Measurements from ENCODE around the gene MLLT6.
A peak's percentile ranks its signal among the peaks of the same experiment; 100 is the strongest.

Gene MLLT6

GRCh38 chr17:38704606-38705522, at the start of gene MLLT6:
Gene MLLT6, plus strand, starts transcription at chr17:38705273. Its CDS starts 360 bp downstream, at chr17:38705633.
- H3K4me3 ChIP-seq (ENCODE audit: low read depth, low read length) = peak within 1 kb of the TSS; percentile 50

- no peak overlapping the region for H3K4me3 ChIP-seq (ENCODE audit: low read depth, low read length)
These were observed 47.9 kb upstream of the MLLT6 start for GRCh38 chr17:38656959-38657823.

GRCh38 chr17:38657824-38658740, 47.0 kb upstream of the MLLT6 start:
- H3K4me3 ChIP-seq (ENCODE audit: low read depth, low read length) = no peak overlapping the region

- no peak overlapping the region for H3K4me3 ChIP-seq (ENCODE audit: low read depth, low read length)
These were observed 46.2 kb upstream of the MLLT6 start for GRCh38 chr17:38658741-38659345.

DNA sequence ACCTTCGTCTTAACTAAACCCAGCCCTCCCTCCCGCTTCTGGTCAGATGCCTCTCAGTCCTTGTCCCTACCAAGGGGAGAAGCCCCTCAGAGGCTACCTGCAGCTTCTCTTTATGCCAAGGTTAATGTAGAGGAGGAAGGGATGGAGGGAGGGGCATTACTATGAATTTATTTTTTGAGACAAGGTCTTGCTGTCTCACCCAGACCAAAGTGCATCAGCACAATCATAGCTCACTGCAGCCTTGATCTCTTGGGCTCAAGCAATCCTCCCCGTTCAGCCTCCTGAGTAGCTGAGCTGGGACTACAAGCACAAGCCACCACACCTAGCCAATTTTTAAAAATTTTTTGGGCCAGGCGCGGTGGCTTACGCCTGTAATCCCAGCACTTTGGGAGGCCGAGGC, 45.7 kb upstream of the MLLT6 start:
- no peak overlapping the region for H3K4me3 ChIP-seq (ENCODE audit: low read depth, low read length)

GRCh38 chr17:38660097-38661025, 44.7 kb upstream of the MLLT6 start:
- H3K4me3 ChIP-seq (ENCODE audit: low read depth, low read length) = no peak overlapping the region

- no peak overlapping the region for H3K4me3 ChIP-seq (ENCODE audit: low read depth, low read length)
These were observed 41.8 kb upstream of the MLLT6 start for GRCh38 chr17:38663125-38663751.

DNA sequence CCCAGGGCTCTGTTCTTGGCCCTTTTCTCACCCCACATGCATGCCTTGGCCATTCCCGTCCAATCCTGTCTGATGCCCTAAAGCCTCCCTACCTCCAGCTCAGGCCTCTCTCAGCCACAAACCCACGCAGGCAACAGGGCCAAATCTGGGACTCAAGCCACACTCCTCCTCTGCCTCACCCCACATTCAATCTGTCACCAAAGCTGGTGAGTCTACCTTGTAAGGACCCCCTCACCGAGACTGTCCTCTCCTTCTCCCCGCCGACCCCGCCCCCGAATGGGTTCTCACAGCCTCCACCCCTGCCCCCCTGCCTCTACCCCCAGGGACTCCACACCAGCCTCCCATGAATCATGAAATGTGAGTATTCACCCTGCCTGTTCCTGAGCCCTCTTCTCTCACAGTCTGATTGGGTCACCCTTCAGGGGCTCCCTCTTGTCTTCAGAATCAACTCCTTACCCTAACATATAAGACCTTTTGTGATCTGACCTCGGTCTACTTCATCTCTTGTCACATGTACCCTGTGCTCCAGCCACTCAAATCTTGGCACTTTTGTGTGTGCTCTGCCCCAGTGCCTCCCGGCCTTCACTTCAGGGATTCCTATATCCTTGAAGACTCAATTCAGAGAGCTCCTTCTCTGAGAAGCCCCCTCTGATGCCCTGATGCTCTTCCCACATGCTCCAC, 41.0 kb upstream of the MLLT6 start:
- H3K4me3 ChIP-seq (ENCODE audit: low read depth, low read length) = no peak overlapping the region

- no peak overlapping the region for H3K4me3 ChIP-seq (ENCODE audit: low read depth, low read length)
These were observed 37.8 kb upstream of the MLLT6 start for GRCh38 chr17:38667099-38667786.

DNA sequence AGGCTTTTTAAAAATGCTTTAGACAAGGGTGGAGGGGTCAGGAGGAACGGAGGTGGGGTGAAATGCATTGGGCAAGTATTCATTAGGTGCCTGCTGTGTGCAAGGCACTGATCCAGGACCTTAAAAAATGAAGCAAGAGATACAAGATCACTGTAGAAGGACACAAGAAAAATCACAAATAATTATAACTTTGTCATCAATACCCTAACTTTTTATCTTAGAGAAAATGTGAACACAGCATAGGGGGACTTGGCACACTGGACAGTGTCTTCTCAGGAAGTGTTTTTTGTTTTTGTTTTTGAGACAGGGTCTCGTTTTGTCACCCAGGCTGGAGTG, 37.3 kb upstream of the MLLT6 start:
- H3K4me3 ChIP-seq (ENCODE audit: low read depth, low read length) = no peak overlapping the region

- H3K4me3 ChIP-seq (ENCODE audit: low read depth, low read length) = no peak overlapping the region
These were observed 35.6 kb upstream of the MLLT6 start for GRCh38 chr17:38669520-38669919.

DNA sequence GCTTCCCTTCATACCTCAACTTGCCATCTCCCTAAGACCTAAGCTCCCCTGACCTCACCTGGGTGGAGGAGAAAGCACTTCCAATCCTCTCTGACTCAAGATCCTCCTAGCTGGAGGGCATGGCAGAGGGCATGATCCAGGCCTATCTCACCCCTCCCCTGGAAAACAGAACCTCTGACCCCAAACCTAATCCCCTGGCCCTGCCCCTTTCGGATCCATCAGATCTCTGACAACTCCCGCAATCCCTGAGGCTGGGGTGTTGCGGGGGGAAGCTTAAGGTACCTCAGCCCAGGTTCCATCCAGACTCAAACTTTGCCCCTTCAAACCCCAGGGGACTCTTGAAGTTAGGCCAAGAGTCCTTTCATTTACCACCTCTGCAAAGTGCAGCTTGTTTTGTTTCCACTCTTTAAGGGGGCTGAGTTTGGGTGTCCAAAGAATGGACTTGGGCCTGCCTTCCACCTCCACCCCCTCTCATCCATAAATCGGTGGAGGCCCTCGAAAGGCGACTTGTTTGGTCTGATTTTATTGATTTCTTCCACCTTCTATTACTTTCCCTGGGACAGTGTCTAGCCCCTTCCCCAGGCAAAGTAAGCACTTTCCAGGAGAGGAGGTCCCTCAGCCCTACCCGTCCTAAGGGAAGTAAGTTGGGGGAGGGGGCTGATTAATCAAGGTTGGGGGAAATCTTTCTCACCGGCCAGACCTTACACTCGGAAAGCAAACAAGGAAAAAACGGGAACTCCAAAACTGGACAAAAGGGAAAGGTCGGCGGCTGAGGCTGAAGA, 32.9 kb upstream of the MLLT6 start:
- H3K4me3 ChIP-seq (ENCODE audit: low read depth, low read length) = peak overlapping the region; percentile 33

GRCh38 chr17:38672788-38673706, 32.0 kb upstream of the MLLT6 start:
- peak overlapping the region; percentile 33 for H3K4me3 ChIP-seq (ENCODE audit: low read depth, low read length)

DNA sequence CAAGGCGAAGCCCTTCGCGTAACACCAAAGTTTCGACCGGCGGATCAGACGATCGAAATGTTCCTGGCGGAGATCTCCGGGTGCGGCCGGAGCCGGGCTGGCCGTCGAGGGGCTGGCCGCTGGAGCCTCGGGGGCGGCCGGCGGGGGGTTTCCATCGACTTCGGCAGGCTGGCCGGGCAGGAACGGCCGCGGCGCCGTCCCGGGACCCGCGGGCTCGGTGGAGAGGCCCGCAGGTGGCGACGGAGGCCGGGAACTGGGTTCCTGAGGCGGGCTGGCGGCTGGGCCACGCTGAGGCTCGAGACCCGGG, 31.4 kb upstream of the MLLT6 start:
- peak overlapping the region; percentile 8 for H3K4me3 ChIP-seq (ENCODE audit: low read depth, low read length)

DNA sequence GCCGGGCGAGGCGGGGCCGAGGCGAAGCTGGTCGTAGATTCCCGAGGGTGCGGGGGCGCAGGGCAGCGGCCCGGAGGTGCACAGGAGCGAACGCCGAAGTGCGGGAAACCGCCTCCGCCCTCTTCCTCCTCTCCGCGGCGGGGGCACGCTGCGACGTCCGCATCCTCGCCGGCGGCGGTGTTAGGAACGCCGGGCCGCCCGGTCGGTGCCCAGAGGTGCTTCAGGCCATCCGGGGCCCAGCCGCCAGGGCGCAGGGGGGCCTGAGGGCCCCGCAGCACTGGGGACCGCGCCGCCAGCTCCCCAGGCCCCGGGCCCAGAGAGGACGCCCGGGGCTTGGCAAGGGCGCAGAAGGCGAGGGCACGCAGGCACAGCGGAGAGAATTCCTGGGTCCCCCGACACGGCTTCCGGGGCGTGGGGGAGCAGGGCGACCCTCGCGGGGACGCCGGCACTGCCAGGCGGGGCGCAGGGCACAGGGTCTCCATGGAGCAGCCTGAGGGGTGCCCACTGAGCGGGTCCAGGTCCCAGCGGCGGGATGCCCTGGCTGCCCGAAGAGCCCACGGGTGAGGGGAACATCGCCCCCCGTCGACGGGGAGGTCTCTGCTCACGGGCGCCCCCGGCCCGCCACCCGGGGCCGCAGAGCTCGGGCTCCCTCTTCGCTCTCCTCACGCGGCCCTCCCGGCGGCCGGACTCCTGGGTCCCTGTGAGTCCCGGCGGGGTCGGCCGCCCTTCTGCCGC, 30.9 kb upstream of the MLLT6 start:
- peak overlapping the region; percentile 13 for H3K4me3 ChIP-seq (ENCODE audit: low read depth, low read length)

Measured in iPS-11a (cell line).